H1 (cell line): ENCODE data around the gene PSMB11. TPM values are rescaled to one million over a fixed set of nuclear protein-coding genes. Genes with fewer than 3 reads are reported as not detected.

Experiments
- CTCF ChIA-PET: fragments of 300-600 bp; sonication (Branson Sonifier 250); formaldehyde crosslinking; loops from one replicate; lab custom pipeline; 2021; ENCODE audit not compliant: partially characterized antibody; lab: Charles Lee
- POLR2A ChIA-PET: fragments of 300-600 bp; sonication (Branson Sonifier 250); formaldehyde crosslinking; loops from one replicate; lab custom pipeline; 2021; ENCODE audit warnings: inconsistent platforms; ENCODE audit not compliant: partially characterized antibody; lab: Charles Lee
- DNase-seq, 2 experiments: peaks; one replicate each; pipeline versions ENCODE4 v3.0.0 to v3.0.0-alpha.2; 2010 to 2022; ENCODE audit warnings: low spot score in 2 of 2, low read depth in 1 of 2, mixed read lengths in 1 of 2
- FAIRE-seq: peaks from 2 replicates; lab custom pipeline; 2011; peaks lifted over from hg19 to GRCh38; lab: Jason Lieb, UNC
- H2AFZ ChIP-seq: 2 replicates; pipeline ENCODE4 v1.8.1; 2012; ENCODE audit warnings: low read length, inconsistent platforms
- H2AK5ac ChIP-seq: 2 replicates; pipeline ENCODE4 v1.6.1; 2013; ENCODE audit warnings: low read depth, low read length
- H2BK120ac ChIP-seq: replicated peaks from 2 replicates; pipeline ENCODE3; 2013; ENCODE audit warnings: low read depth, low read length, inconsistent platforms
- H2BK12ac ChIP-seq: 2 replicates; pipeline ENCODE4 v1.6.1; 2013; ENCODE audit warnings: low read depth, low read length
- H2BK15ac ChIP-seq: 2 replicates; pipeline ENCODE4 v1.6.1; 2013; ENCODE audit warnings: low read length
- H2BK20ac ChIP-seq: 2 replicates; pipeline ENCODE4 v1.6.1; 2013; ENCODE audit warnings: low read length
- H2BK5ac ChIP-seq: 2 replicates; pipeline ENCODE4 v1.6.1; 2013; ENCODE audit warnings: low read depth, low read length
- H3K14ac ChIP-seq: 2 replicates; pipeline ENCODE4 v1.6.1; 2013; ENCODE audit warnings: inconsistent platforms; ENCODE audit not compliant: insufficient read length
- H3K18ac ChIP-seq: 2 replicates; pipeline ENCODE4 v1.6.1; 2013; ENCODE audit warnings: low read length; ENCODE audit errors: extremely low read depth
- H3K23ac ChIP-seq: 2 replicates; pipeline ENCODE4 v1.6.1; 2013; ENCODE audit warnings: inconsistent platforms; ENCODE audit not compliant: insufficient read length
- H3K23me2 ChIP-seq: 2 replicates; pipeline ENCODE4 v1.6.1; 2013; ENCODE audit warnings: low read depth, low read length
- H3K27ac ChIP-seq: 2 replicates; pipeline ENCODE4 v1.6.1; 2011; ENCODE audit warnings: low read depth, low read length, inconsistent platforms
- H3K27me3 ChIP-seq, 4 experiments: replicated peaks in 1 of 4; 1 replicate in 1 of 4; 2 replicates in 3 of 4; pipeline versions ENCODE4 v1.6.1 to v1.8.1; 2011 to 2013; ENCODE audit warnings: low read length in 3 of 4, mild to moderate bottlenecking in 3 of 4, inconsistent platforms in 2 of 4, mixed read lengths in 2 of 4, moderate library complexity in 1 of 4; ENCODE audit not compliant: control insufficient read depth in 3 of 4, insufficient read depth in 3 of 4; ENCODE audit errors: extremely low read depth in 1 of 4
- H3K36me3 ChIP-seq, 4 experiments: 2 replicates each; pipeline versions ENCODE4 v1.6.1 to v1.8.1; 2011 to 2013; ENCODE audit warnings: mild to moderate bottlenecking in 4 of 4, low read length in 3 of 4, moderate library complexity in 2 of 4, control low read depth in 1 of 4, inconsistent platforms in 1 of 4; ENCODE audit not compliant: insufficient read depth in 4 of 4, control insufficient read depth in 2 of 4
- H3K4ac ChIP-seq: replicated peaks from 2 replicates; pipeline ENCODE3; 2013; ENCODE audit warnings: low read length, low read depth, mixed read lengths, inconsistent platforms; ENCODE audit not compliant: insufficient read length
- H3K4me1 ChIP-seq, 4 experiments: replicated peaks in 1 of 4; 1 replicate in 1 of 4; 2 replicates in 3 of 4; pipeline versions ENCODE4 v1.6.1 to v1.8.1; 2011 to 2013; ENCODE audit warnings: low read length in 3 of 4, inconsistent platforms in 2 of 4, mixed read lengths in 1 of 4; ENCODE audit not compliant: insufficient read depth in 4 of 4, control insufficient read depth in 3 of 4
- H3K4me2 ChIP-seq, 2 experiments: 2 replicates each; pipeline versions ENCODE4 v1.6.1 to v1.8.1; 2011 to 2013; ENCODE audit warnings: low read depth in 2 of 2, low read length in 2 of 2, control low read depth in 1 of 2, inconsistent platforms in 1 of 2, mild to moderate bottlenecking in 1 of 2; ENCODE audit not compliant: insufficient read depth in 1 of 2
- H3K4me3 ChIP-seq, 4 experiments: fragments of 200-600, 300-600 bp in 1 of 4; sonication (generic), shearing (Covaris generic), sonication (Bioruptor Twin) in 1 of 4; 2 replicates each; pipeline versions ENCODE4 v1.5.1 to v1.8.1; 2011 to 2016; ENCODE audit warnings: low read length in 4 of 4, low read depth in 3 of 4, control low read depth in 2 of 4, inconsistent platforms in 2 of 4, mild to moderate bottlenecking in 2 of 4, mixed read lengths in 1 of 4, moderate library complexity in 1 of 4; ENCODE audit not compliant: insufficient read depth in 2 of 4; ENCODE audit errors: extremely low read depth in 1 of 4
- H3K56ac ChIP-seq: replicated peaks from 2 replicates; pipeline ENCODE3; 2013; ENCODE audit warnings: low read depth, mild to moderate bottlenecking, mixed read lengths, low read length, inconsistent platforms; ENCODE audit not compliant: insufficient read length
- H3K79me1 ChIP-seq: 2 replicates; pipeline ENCODE4 v1.6.1; 2013; ENCODE audit warnings: low read depth, low read length, control low read depth
- H3K79me2 ChIP-seq, 2 experiments: 2 replicates each; pipeline versions ENCODE4 v1.6.1 to v1.8.1; 2012 to 2013; ENCODE audit warnings: low read length in 2 of 2, mild to moderate bottlenecking in 2 of 2, inconsistent platforms in 1 of 2; ENCODE audit not compliant: insufficient read depth in 2 of 2, control insufficient read depth in 1 of 2
- H3K9ac ChIP-seq, 4 experiments: replicated peaks in 1 of 4; 1 replicate in 1 of 4; 2 replicates in 3 of 4; pipeline versions ENCODE4 v1.6.1 to v1.8.1; 2011 to 2013; ENCODE audit warnings: low read depth in 3 of 4, low read length in 3 of 4, control low read depth in 2 of 4, mild to moderate bottlenecking in 2 of 4, moderate library complexity in 2 of 4, inconsistent platforms in 1 of 4; ENCODE audit errors: extremely low read depth in 1 of 4
- H3K9me3 ChIP-seq, 2 experiments: 2 replicates each; pipeline versions ENCODE4 v1.6.1 to v1.8.1; 2012 to 2013; ENCODE audit warnings: mild to moderate bottlenecking in 2 of 2, moderate library complexity in 2 of 2, control low read depth in 1 of 2, inconsistent platforms in 1 of 2, low read depth in 1 of 2, low read length in 1 of 2, mixed read lengths in 1 of 2; ENCODE audit not compliant: insufficient read depth in 2 of 2
- H4K20me1 ChIP-seq, 2 experiments: replicated peaks in 1 of 2; 2 replicates each; pipeline versions ENCODE3 to v1.8.1; 2011 to 2013; ENCODE audit warnings: inconsistent platforms in 2 of 2, low read length in 2 of 2, mild to moderate bottlenecking in 1 of 2; ENCODE audit not compliant: insufficient read depth in 2 of 2, control insufficient read depth in 1 of 2
- H4K5ac ChIP-seq: 2 replicates; pipeline ENCODE4 v1.6.1; 2013; ENCODE audit warnings: low read length, low read depth, mixed read lengths, inconsistent platforms; ENCODE audit not compliant: insufficient read length
- H4K8ac ChIP-seq: 2 replicates; pipeline ENCODE4 v1.8.0; 2013; ENCODE audit warnings: mild to moderate bottlenecking, moderate library complexity, low read length, inconsistent platforms; ENCODE audit not compliant: insufficient read depth; ENCODE audit errors: extremely low read depth
- H4K91ac ChIP-seq: replicated peaks from 2 replicates; pipeline ENCODE3; 2013; ENCODE audit warnings: low read length, mixed read lengths, inconsistent platforms; ENCODE audit not compliant: insufficient read length
- CBX8 ChIP-seq: fragments of 300-800, 300-1000 bp; sonication (generic); IDR thresholded peaks from 2 replicates; pipeline ENCODE4 v1.7.1; 2016; ENCODE audit warnings: low read depth, low read length, borderline replicate concordance
- HDAC2 ChIP-seq, 2 experiments: fragments of 300-600 bp in 1 of 2; sonication (generic) in 1 of 2; IDR thresholded peaks; 2 replicates each; pipeline ENCODE4 v1.6.1; 2011 to 2012; ENCODE audit warnings: low read depth in 2 of 2, low read length in 2 of 2, mild to moderate bottlenecking in 2 of 2, moderate library complexity in 2 of 2, borderline replicate concordance in 1 of 2, inconsistent platforms in 1 of 2
- KDM5A ChIP-seq: fragments of 200-600 bp; IDR thresholded peaks from 2 replicates; pipeline ENCODE4 v1.7.1; 2012; ENCODE audit warnings: mild to moderate bottlenecking, low read length, inconsistent platforms, mixed read lengths
- MAX ChIP-seq: IDR thresholded peaks from 2 replicates; pipeline ENCODE4 v1.6.1; 2012; ENCODE audit warnings: inconsistent platforms
- NRF1 ChIP-seq: IDR thresholded peaks from 2 replicates; pipeline ENCODE4 v1.6.1; 2011; ENCODE audit warnings: mild to moderate bottlenecking, low read depth, low read length, improper control_type of control experiment
- PHF8 ChIP-seq: fragments of 200-600 bp; sonication (generic); conservative IDR thresholded peaks from 2 replicates; pipeline ENCODE4 v1.7.1; 2012; ENCODE audit warnings: low read depth, mild to moderate bottlenecking, inconsistent platforms, low read length, moderate library complexity
- RXRA ChIP-seq: IDR thresholded peaks from 2 replicates; pipeline ENCODE4 v1.6.1; 2011; ENCODE audit warnings: low read depth, mild to moderate bottlenecking, low read length, moderate library complexity; ENCODE audit not compliant: insufficient read depth
- SP4 ChIP-seq: IDR thresholded peaks from 2 replicates; pipeline ENCODE4 v1.6.1; 2012; ENCODE audit warnings: low read length, inconsistent platforms
- TEAD4 ChIP-seq: IDR thresholded peaks from 2 replicates; pipeline ENCODE4 v1.6.1; 2012; ENCODE audit warnings: low read depth, low read length, inconsistent platforms, mixed read lengths
- WGBS, 2 experiments: shearing (Covaris generic) in 1 of 2; methylation state at CpG; one replicate each; pipeline versions ENCODE4 v1.1.6 to v1.1.7; 2013 to 2015; ENCODE audit warnings: low lambda C conversion rate in 2 of 2, mixed read lengths in 2 of 2, inconsistent platforms in 1 of 2, low coverage in 1 of 2, missing lambda C conversion rate in 1 of 2; ENCODE audit not compliant: insufficient replicate concordance in 2 of 2, insufficient coverage in 1 of 2, insufficient read length in 1 of 2; ENCODE audit errors: extremely low coverage in 1 of 2, missing lambda C conversion rate in 1 of 2; 5-methylcytosine and 5-hydroxymethylcytosine counted together
- polyA plus RNA-seq, 7 experiments: library from polyadenylated mRNA; depleted of rRNA in 3 of 7; stranded (reverse) in 5 of 7; unstranded in 2 of 7; fragments of >200 nt in 5 of 7; fragments of 200-250 nt in 2 of 7; gene quantifications; 1 replicate in 5 of 7; 2 replicates in 1 of 7; 4 replicates in 1 of 7; pipeline versions ENCODE4 v1.2.1 to v1.2.3, GENCODE V29; 2011 to 2013; ENCODE audit warnings: missing spikeins in 2 of 7, mixed read lengths in 2 of 7
- total RNA-seq: library from RNA; stranded (reverse); fragmentation: NEBNext Ultra II Directional; extraction: Animal tissue kit (Norgen Biotek cat#: 25700); gene quantifications from 2 replicates; pipeline ENCODE4 v1.2.1, GENCODE V29; 2021

Gene PSMB11
- total and polyA plus RNA-seq, 2 of the 8 experiments (the other 6 are each of a cell fraction or from before 2014, with no cell fraction given) = not detected

- H3K56ac ChIP-seq = no peak overlapping the region
- peaks cover 20 to 87% (median 53%) of the 10 kb centered on the region in 4 experiments for H3K36me3 ChIP-seq
- H2BK12ac ChIP-seq = no peak overlapping the region
- no peaks in the 10 kb centered on the region for H3K79me1 ChIP-seq
- H2BK20ac ChIP-seq = no peak overlapping the region
- H3K23me2 ChIP-seq = no peaks in the 10 kb centered on the region
- no peaks in the 10 kb centered on the region for H3K9me3 ChIP-seq
- H4K8ac ChIP-seq = no peak overlapping the region
- no peak overlapping the region for H3K18ac ChIP-seq
- no peak overlapping the region for H4K91ac ChIP-seq
- H3K4me2 ChIP-seq = no peak overlapping the region
- H2BK120ac ChIP-seq = no peak overlapping the region
- no peak overlapping the region for H2AK5ac ChIP-seq
- TF ChIP-seq CBX8 (no peak), TEAD4 (no peak), RXRA (no peak), PHF8 (no peak), NRF1 (no peak), MAX (no peak), KDM5A (no peak), HDAC2 (IDR thresholded peaks at IDR 0.05; ENCODE audit: borderline replicate concordance in 1 of 2, low read depth in 2 of 2, low read length in 2 of 2) (no peak), SP4 (no peak)
- TF ChIP-seq, all 59 proteins: peak for 0
- DNase-seq (no peak), FAIRE-seq (no peak)
- Histone ChIP-seq H3K27me3 (no peaks in the 10 kb centered on the region), H3K4ac (no peak overlapping the region), H3K79me2 (peaks cover 0 to 14% of the 10 kb centered on the region in 2 experiments; a peak in 2 of 4 replicates), H4K5ac (no peak overlapping the region), H4K20me1 (peaks cover 0 to 1% of the 10 kb centered on the region in 2 experiments), H2BK15ac (no peak overlapping the region), H3K4me1 (no peaks in the 10 kb centered on the region), H2AFZ (no peak overlapping the region), H3K14ac (no peak overlapping the region), H3K4me3 (no peak overlapping the region), H3K27ac (no peak overlapping the region), H3K9ac (no peak overlapping the region), H3K23ac (no peak overlapping the region), H2BK5ac (no peak overlapping the region)
- ChIA-PET POLR2A (interaction anchor here (0.6 to 5.1 kb wide), 4 partner anchors 8 to 446 kb away, joined by 3 to 24 read pairs (median 10); partner anchors contain the start of genes ACIN1 and C14orf119), CTCF (interaction anchor here (0.8 to 3.8 kb wide), 5 partner anchors 9 to 34 kb away, joined by 3 to 18 read pairs (median 4); no protein-coding TSS in a partner anchor)
- WGBS, 2 experiments = 92% methylated on average over 1 of the region's 1 CpG; no CpG with 5 or more reads in 1 of the 2 experiments
Observed at GRCh38 chr14:23086565-23086964, 44.6 kb downstream of the PSMB11 start.
